SK-N-SH treated with all-trans-retinoic acid at 6 μM for 48 hours (cell line): ENCODE data around the gene DRG2.
A peak's percentile ranks its signal among the peaks of the same experiment; 100 is the strongest.

ENCODE experiments used
- ATAC-seq: fragments of 200-7000 bp; cut with Tn5 transposase; 3 replicates; pipeline ENCODE4 v1.9.1; 2020; ENCODE audit warnings: mild to moderate bottlenecking, moderate library complexity
- BACH2 ChIP-seq: fragments of 250-450 bp; sonication (Bioruptor Pico); IDR thresholded peaks from 2 replicates; pipeline ENCODE4 v1.9.0; 2021; ENCODE audit warnings: mild to moderate bottlenecking, borderline replicate concordance
- CREB5 ChIP-seq: fragments of 250-450 bp; sonication (Bioruptor Pico); IDR thresholded peaks from 2 replicates; pipeline ENCODE4 v1.5.1; 2020; ENCODE audit warnings: low read depth, mild to moderate bottlenecking, moderate library complexity
- CSDC2 ChIP-seq: fragments of 250-450 bp; sonication (Bioruptor Pico); IDR thresholded peaks from 2 replicates; pipeline ENCODE4 v1.5.0; 2020; ENCODE audit warnings: mild to moderate bottlenecking, moderate library complexity
- CSRNP3 ChIP-seq: fragments of 250-450 bp; sonication (Bioruptor Pico); IDR thresholded peaks from 2 replicates; pipeline ENCODE4 v1.5.1; 2021; ENCODE audit warnings: mild to moderate bottlenecking, moderate library complexity
- ESRRG ChIP-seq: fragments of 250-450 bp; sonication (Bioruptor Pico); IDR thresholded peaks from 2 replicates; pipeline ENCODE4 v1.6.1; 2021; ENCODE audit warnings: mild to moderate bottlenecking
- GLIS3 ChIP-seq: fragments of 250-450 bp; sonication (Bioruptor Pico); IDR thresholded peaks from 2 replicates; pipeline ENCODE4 v1.5.0; 2020; ENCODE audit warnings: mild to moderate bottlenecking, moderate library complexity
- ISL1 ChIP-seq: fragments of 250-450 bp; sonication (Bioruptor Pico); IDR thresholded peaks from 2 replicates; pipeline ENCODE4 v2.1.2; 2022; ENCODE audit warnings: mild to moderate bottlenecking, moderate library complexity
- OSR1 ChIP-seq: fragments of 250-450 bp; sonication (Bioruptor Pico); IDR thresholded peaks from 2 replicates; pipeline ENCODE4 v1.8.0; 2022; ENCODE audit warnings: moderate library complexity, mild to moderate bottlenecking, inconsistent platforms
- PPARA ChIP-seq: fragments of 250-450 bp; sonication (Bioruptor Pico); IDR thresholded peaks from 2 replicates; pipeline ENCODE4 v1.5.0; 2020; ENCODE audit warnings: mild to moderate bottlenecking, borderline replicate concordance
- RARB ChIP-seq: fragments of 250-450 bp; sonication (Bioruptor Pico); IDR thresholded peaks from 2 replicates; pipeline ENCODE4 v1.8.0; 2021; ENCODE audit warnings: mild to moderate bottlenecking, moderate library complexity
- SNAI2 ChIP-seq: fragments of 250-450 bp; sonication (Bioruptor Pico); IDR thresholded peaks from 2 replicates; pipeline ENCODE4 v1.5.0; 2020; ENCODE audit warnings: mild to moderate bottlenecking, moderate library complexity
- TCF4 ChIP-seq: fragments of 250-450 bp; sonication (Bioruptor Pico); IDR thresholded peaks from 2 replicates; pipeline ENCODE4 v1.8.0; 2021; ENCODE audit warnings: mild to moderate bottlenecking, moderate library complexity, borderline replicate concordance
- TOX ChIP-seq: fragments of 250-450 bp; sonication (Bioruptor Pico); IDR thresholded peaks from 2 replicates; pipeline ENCODE4 v1.8.0; 2021; ENCODE audit warnings: mild to moderate bottlenecking, moderate library complexity, borderline replicate concordance
- ZC3H10 ChIP-seq: fragments of 250-450 bp; sonication (Bioruptor Pico); IDR thresholded peaks from 2 replicates; pipeline ENCODE4 v1.5.1; 2021; ENCODE audit warnings: mild to moderate bottlenecking, moderate library complexity
- ZFP3 ChIP-seq: fragments of 250-450 bp; sonication (Bioruptor Pico); IDR thresholded peaks from 2 replicates; pipeline ENCODE4 v1.5.0; 2020; ENCODE audit warnings: mild to moderate bottlenecking, moderate library complexity
- ZFP30 ChIP-seq: fragments of 450-650 bp; formaldehyde crosslinking; IDR thresholded peaks from 2 replicates; pipeline ENCODE4 v1.5.0; 2022; ENCODE audit warnings: mild to moderate bottlenecking, moderate library complexity
- ZNF565 ChIP-seq: fragments of 450-650 bp; formaldehyde crosslinking; conservative IDR thresholded peaks from 2 replicates; pipeline ENCODE4 v1.5.0; 2020; ENCODE audit warnings: low read depth, mild to moderate bottlenecking, moderate library complexity
- ZNF70 ChIP-seq: fragments of 450-650 bp; formaldehyde crosslinking; IDR thresholded peaks from 2 replicates; pipeline ENCODE4 v1.5.0; 2020; ENCODE audit warnings: mild to moderate bottlenecking, moderate library complexity
- ZNF8 ChIP-seq: fragments of 450-650 bp; formaldehyde crosslinking; IDR thresholded peaks from 2 replicates; pipeline ENCODE4 v1.5.0; 2020; ENCODE audit warnings: mild to moderate bottlenecking, moderate library complexity
- TF ChIP-seq, protein P1 (sequence below): fragments of 250-450 bp; sonication (Bioruptor Pico); IDR thresholded peaks from 2 replicates; pipeline ENCODE4 v1.8.0; 2020; ENCODE audit warnings: mild to moderate bottlenecking, moderate library complexity, borderline replicate concordance
- TF ChIP-seq, protein P2 (sequence below): fragments of 250-450 bp; sonication (Bioruptor Pico); IDR thresholded peaks from 2 replicates; pipeline ENCODE4 v1.8.0; 2021; ENCODE audit warnings: low read depth, mild to moderate bottlenecking, moderate library complexity, borderline replicate concordance

The DRG2 gene

DNA sequence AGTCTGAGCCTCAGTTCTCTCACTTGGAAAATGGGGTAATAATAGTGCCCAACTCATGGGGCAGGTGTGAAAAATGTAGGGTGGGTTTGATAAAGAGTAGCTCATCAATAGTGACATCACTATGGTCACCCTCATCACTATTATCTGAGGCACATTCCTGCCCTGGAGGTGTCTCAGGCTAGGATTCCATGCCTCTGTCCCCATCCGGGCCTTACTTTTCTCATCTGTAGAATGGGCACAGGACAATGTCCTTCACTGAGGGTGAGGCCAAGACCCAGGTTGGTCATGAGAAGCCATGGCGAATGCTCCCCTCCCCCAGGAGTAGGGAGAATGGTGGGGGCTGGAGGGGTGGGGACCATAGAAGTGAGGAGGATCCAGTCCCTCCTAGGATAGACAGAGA is 51.3 kb downstream of the DRG2 start:
- no peak for TF ChIP-seq CSDC2
- TF ChIP-seq SNAI2 (CRISPR knock-in tag) = no peak
- no peak for TF ChIP-seq ZNF70
- TF ChIP-seq ZC3H10 (CRISPR knock-in tag) = no peak
- TF ChIP-seq, protein P1, sequence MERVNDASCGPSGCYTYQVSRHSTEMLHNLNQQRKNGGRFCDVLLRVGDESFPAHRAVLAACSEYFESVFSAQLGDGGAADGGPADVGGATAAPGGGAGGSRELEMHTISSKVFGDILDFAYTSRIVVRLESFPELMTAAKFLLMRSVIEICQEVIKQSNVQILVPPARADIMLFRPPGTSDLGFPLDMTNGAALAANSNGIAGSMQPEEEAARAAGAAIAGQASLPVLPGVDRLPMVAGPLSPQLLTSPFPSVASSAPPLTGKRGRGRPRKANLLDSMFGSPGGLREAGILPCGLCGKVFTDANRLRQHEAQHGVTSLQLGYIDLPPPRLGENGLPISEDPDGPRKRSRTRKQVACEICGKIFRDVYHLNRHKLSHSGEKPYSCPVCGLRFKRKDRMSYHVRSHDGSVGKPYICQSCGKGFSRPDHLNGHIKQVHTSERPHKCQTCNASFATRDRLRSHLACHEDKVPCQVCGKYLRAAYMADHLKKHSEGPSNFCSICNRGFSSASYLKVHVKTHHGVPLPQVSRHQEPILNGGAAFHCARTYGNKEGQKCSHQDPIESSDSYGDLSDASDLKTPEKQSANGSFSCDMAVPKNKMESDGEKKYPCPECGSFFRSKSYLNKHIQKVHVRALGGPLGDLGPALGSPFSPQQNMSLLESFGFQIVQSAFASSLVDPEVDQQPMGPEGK (CRISPR knock-in tag) = no peak
- no peak for TF ChIP-seq CSRNP3 (CRISPR knock-in tag)
- no peak for TF ChIP-seq CREB5 (CRISPR knock-in tag)
- no peak for TF ChIP-seq ZNF565 (CRISPR knock-in tag)
- TF ChIP-seq PPARA (CRISPR knock-in tag) = no peak
- TF ChIP-seq ZFP3 (CRISPR knock-in tag) = no peak
- TF ChIP-seq, protein P2, sequence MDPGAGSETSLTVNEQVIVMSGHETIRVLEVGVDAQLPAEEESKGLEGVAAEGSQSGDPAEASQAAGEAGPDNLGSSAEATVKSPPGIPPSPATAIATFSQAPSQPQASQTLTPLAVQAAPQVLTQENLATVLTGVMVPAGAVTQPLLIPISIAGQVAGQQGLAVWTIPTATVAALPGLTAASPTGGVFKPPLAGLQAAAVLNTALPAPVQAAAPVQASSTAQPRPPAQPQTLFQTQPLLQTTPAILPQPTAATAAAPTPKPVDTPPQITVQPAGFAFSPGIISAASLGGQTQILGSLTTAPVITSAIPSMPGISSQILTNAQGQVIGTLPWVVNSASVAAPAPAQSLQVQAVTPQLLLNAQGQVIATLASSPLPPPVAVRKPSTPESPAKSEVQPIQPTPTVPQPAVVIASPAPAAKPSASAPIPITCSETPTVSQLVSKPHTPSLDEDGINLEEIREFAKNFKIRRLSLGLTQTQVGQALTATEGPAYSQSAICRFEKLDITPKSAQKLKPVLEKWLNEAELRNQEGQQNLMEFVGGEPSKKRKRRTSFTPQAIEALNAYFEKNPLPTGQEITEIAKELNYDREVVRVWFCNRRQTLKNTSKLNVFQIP = no peak
- TF ChIP-seq ISL1 (CRISPR knock-in tag) = no peak
- no peak for TF ChIP-seq ZNF8 (CRISPR knock-in tag)
- no peak for TF ChIP-seq TOX (CRISPR knock-in tag)
- ATAC-seq = no peak

GRCh38 chr17:18139498-18139897 is 51.8 kb downstream of the DRG2 start:
- TF ChIP-seq TCF4 (CRISPR knock-in tag) (no peak), ISL1 (CRISPR knock-in tag) (no peak), OSR1 (CRISPR knock-in tag) (no peak), ZNF8 (CRISPR knock-in tag) (no peak), BACH2 (no peak), ZNF70 (no peak), ZFP3 (CRISPR knock-in tag) (no peak), RARB (CRISPR knock-in tag) (no peak), TOX (CRISPR knock-in tag) (no peak), CSDC2 (no peak), ESRRG (CRISPR knock-in tag) (no peak)
- TF ChIP-seq, all 23 proteins: peak for 0
- ATAC-seq = no peak

DNA sequence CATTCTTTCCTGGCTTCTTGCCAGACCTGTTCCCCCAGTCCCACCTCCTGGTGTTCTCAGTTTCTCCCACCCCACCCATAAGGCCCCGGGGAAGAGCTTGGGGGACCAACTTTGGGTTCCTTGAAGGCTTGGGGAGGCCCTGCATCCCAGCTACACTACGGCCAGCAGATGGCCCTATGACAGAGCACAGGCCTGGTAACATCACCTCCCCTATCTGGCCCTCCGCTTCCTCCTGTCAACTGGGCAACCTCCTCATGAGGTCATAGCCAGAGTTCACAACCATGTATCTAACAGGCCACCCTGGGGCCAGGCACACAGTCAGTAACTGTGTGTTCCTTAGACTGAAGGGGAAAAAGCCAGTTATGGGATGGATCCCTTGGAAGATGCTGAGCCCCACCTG is 52.2 kb downstream of the DRG2 start:
- ATAC-seq = peak; percentile 64
- TF ChIP-seq GLIS3 (CRISPR knock-in tag) (no peak), CSRNP3 (CRISPR knock-in tag) (no peak), ZNF565 (CRISPR knock-in tag) (no peak), RARB (CRISPR knock-in tag) (no peak), CREB5 (CRISPR knock-in tag) (no peak), CSDC2 (no peak), ZC3H10 (CRISPR knock-in tag) (no peak), ESRRG (CRISPR knock-in tag) (no peak), ZFP30 (no peak), PPARA (CRISPR knock-in tag) (no peak), BACH2 (no peak), TOX (CRISPR knock-in tag) (no peak), ZFP3 (CRISPR knock-in tag) (no peak)
- TF ChIP-seq, protein P1 (CRISPR knock-in tag) = no peak
- TF ChIP-seq, protein P2 = no peak
